Endometrium (tissue), 2 donors: Measurements from ENCODE around the gene FANCE.

Source experiments
- FAIRE-seq: peaks from 2 replicates; lab custom pipeline; 2012; peaks lifted over from hg19 to GRCh38; lab: Jason Lieb, UNC
- donor health status: control.
- donor health status: control.

Gene FANCE

GRCh38 chr6:35468181-35468979 lies 16.2 kb downstream of the FANCE start, which contains the start of gene RPL10A:
Gene RPL10A (plus strand): TSS chr6:35468401. CDS start chr6:35468435, 34 bp downstream.
- FAIRE-seq, result no peak

DNA sequence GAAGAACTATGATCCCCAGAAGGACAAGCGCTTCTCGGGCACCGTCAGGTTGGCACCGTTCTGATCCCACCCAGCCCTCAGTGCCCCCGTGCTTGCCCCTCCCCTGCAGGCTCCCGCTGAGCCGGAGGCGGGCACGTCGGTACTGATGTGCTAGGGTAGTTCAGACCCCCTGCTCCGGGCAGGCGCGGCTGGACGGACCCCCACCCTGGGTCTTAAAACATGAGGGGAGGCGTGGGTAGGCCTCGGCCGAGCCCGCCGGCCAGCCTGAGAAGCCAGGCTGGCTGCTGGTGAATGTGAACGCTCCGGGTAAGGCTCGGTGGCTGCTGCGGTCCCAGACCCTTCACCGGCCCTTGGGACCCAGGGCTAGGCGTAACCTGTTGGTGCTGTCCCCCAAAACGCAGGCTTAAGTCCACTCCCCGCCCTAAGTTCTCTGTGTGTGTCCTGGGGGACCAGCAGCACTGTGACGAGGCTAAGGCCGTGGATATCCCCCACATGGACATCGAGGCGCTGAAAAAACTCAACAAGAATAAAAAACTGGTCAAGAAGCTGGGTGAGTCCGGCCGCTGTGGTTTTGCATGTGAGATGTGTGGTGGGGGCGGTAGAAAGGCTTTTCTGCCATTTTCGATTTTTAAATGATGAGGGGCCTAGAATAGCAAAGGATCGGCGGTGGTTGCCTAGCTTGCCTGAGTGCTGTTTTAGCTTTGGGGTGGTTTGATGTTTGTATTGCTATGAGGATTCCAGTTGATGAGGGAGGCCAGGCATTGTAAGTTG lies 17.0 kb downstream of the FANCE start:
- FAIRE-seq, result no peak

- no peak for FAIRE-seq
Measured at GRCh38 chr6:35469751-35470662, 17.9 kb downstream of the FANCE start.

DNA sequence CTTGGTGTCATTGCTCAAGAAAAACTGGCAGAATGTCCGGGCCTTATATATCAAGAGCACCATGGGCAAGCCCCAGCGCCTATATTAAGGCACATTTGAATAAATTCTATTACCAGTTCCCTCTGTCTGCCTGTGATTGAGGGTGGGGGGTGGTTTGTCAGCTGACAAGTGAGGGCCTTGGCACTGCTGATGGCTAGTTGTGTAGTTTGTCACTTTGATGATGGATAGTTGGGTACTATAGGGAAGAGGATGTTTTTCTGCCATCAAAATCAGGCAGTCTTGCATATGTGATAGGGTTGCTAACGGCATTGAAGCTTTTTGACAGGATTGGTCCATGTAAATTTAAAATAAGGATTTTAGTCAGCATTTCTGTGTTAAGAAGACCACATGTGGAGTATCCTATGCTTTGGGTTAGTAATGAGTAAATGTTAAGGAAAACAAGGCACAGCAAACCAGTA lies 18.6 kb downstream of the FANCE start:
- no peak for FAIRE-seq

DNA sequence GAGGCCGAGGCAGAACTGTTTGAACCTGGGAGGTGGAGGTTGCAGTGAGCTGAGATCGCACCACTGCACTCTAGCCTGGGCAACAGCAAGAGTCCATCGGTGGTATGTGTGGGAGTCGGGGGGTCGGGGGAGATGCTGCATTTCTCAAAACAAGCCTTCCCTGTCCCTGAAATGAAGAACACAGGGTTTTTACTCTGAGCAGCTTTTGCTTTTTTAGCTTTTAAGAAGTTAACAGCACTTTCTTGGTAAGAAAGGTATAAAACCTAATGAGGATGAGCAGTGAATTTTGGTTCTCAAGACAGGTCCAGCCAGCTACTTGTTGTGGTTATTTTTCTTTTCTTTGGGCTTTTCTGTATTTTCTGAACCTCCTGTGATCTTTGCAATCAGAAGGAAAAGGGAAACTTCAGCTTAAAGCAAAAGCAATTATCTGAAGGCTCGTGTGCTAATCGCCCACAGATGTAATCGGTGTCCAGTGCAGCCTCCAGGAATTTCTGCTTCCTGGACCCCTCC lies 19.8 kb downstream of the FANCE start:
- no peak for FAIRE-seq

DNA sequence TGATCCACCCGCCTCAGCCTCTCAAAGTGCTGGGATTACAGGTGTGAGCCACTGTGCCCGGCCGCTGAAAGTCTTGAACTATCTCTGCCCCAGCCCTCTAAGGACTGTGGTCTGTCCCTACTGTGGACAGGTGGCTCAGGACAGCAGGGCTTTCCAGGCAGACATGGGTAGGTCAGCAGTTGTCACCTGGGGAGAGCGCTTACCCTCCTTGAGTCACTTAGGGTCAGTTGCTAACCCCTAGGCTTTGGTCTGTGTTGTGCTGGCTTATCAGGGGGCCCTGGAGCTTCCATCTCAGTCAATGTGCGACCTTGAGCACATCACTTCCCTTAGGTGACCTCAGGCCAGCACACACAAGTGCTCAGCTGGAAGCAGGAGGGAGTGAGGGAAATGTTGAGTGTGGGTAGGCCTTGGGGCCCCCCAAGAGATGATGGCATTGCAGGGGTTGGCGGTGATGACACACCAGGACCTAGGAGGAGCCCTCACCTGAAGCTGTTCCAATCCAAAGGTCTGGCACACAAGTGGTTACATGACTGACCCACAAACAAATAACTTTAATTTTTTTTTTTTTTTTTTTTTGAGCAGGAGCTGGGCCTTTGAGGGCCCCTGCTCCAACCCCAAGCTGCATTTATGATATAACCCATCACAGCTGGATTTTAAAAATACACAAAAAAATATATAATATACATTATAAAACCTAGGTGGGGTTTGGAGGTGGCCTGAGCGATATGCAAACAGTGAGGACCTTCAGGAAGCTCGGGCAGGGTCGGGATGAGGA lies 21.1 kb downstream of the FANCE start:
- no peak for FAIRE-seq

DNA sequence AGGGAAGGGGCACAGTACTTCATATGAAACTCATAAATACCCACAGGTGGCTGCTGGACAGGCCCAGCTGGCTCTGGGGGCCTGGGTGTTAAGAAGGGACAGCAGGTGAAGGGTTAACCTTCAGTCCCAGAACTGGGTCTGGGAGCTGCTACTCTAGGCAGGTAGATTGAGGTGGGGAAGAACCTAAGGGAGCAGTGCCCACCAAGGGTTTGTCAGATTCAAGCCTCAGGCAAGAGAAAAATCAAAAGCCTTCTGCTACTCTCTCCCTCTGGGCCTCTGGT lies 21.7 kb downstream of the FANCE start:
- no peak for FAIRE-seq

DNA sequence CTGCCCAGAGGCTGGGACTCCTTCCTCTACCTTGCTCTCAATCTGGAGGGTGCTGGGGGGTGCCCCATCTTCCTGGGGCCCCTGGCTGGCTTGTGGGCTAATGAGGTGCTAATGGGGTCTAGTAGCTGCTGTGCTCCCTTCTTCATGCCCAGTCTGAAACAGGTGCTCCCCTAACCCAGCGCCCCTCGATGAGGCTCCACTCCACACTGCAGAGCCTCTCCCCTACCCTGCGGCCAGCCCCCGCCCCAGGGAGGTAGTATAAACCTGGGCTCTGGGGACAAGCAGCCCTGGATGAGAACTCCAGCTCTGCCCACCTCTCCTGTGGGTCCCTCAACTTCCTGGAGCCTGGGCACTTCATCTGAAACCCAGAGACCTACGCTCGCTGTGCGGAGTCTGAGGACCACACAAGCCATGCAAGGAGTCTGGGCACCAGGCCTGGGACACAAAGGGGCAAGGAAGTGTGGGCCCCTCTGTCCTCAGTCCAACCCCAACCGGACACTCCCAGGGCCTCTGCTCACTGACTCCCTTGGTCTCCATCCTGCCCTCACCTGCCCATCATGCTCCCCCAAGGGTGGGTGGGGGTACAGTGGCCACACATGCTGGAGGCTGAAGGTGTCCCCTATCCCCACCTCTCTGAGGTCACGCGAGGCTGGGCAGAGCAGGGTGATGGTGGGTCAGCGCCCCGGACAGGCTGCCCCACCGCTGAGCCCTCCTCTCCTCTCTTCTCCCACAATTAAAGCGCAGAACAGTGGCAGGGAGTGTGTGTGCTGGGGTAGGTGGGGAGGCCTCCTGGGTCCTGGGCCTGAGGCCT lies 22.2 kb downstream of the FANCE start:
- no peak for FAIRE-seq

DNA sequence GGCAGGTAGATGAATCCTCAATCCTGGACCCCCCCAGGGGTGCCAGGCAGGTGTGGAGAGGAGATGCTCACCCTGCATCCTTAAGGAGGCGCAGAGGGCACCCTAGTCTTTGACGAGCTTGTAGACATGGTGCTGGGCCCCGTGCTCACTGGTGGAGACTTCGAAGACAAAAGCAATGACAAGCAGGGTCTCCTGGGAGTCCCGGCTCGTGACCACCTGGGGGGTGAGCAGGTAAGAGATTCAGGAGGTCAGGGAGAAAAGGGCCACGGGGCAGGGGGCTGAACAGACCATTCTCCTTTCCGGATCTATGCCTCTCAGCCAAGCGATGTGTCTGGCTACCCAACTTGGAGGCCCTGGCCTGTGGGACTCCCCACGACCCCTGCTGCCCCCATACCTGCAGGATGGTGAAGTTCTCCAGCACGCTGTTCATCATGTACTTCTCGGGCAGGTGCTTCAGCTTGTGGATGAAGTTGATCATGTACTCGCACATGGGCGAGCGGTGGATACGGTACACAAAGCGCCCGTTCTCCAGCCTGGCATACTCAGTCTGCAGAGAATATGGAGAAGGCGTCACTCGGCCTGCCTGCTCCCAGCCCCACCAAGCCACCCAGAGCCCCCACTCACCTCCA lies 22.9 kb downstream of the FANCE start:
- no peak for FAIRE-seq

GRCh38 chr6:35475573-35475972 lies 23.4 kb downstream of the FANCE start:
- FAIRE-seq, result no peak

DNA sequence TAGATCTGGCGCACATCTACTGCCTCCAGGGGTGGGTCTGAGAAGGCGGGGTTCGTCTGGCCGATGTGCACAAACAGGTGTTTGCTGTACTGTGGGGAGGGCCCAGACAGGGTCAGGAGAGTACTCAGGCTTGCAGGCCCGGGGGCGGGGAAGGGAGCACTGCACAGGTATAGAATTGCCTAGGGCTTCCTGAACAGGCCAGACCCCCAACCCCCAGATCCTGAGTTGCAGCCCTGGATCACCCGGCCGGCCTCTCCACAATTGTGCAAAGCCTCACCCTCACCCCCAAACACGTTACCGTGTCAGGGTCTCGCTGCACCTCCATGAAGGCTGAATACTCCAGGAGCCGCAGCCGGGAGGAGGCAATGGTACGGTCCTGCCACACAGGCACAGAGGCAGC lies 23.9 kb downstream of the FANCE start:
- FAIRE-seq, result no peak

- FAIRE-seq, result no peak
Measured at GRCh38 chr6:35477028-35477427, 24.9 kb downstream of the FANCE start.

DNA sequence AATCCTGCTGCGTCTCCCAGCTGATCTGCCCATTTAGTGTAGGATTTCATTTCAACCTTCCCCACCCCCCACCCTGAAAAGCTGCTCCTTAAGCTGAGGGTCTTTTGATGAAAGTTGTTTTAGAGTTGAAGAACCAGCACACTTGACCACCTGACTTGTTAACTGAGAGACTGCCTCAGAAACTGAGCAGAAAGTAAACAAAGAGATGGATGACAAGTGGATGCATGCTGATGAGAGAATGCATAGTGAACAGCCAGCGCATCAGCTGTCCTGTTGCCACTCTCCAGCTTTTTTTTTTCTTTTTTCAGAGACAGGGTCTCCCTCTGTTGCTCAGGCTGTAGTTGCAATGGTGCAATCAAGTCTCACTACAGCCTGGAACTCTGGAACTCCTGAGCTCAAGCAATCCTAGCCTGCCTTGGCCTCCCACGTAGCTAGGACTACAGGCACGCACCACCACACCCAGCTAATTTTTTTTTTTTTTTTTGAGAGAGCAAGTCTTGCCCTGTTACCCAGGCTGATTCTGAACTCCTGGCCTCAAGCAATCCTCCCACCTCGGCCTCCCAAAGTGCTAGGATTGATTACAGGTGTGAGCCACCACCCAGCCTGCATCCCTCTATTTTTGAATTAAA lies 25.5 kb downstream of the FANCE start:
- no peak for FAIRE-seq

DNA sequence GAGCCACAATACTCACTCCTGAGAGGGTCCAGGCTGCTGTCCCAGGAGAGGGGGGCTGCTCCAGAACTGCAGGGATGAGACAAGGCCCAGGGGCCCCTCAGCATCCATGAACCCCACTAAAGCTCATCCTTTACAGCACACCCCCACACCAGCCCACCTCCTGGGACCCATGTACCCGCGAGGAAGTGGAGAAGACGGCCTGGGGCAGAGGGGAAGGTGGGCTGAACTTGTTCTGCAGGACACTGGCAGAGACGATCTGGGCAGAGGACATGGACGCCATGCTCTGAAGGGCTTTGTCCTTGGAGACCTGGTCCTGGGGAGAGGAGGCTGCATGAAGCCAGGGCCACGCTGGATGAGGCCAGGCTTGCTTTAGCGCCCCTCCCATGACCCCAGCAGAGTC lies 26.1 kb downstream of the FANCE start:
- no peak for FAIRE-seq

GRCh38 chr6:35480176-35480575 lies 28.0 kb downstream of the FANCE start:
- FAIRE-seq, result no peak

- FAIRE-seq, result no peak
Measured at GRCh38 chr6:35481226-35481625, 29.1 kb downstream of the FANCE start.

- FAIRE-seq, result no peak
Measured at GRCh38 chr6:35483062-35483461, 30.9 kb downstream of the FANCE start.

- FAIRE-seq, result no peak
Measured at GRCh38 chr6:35483490-35483889, 31.4 kb downstream of the FANCE start.

GRCh38 chr6:35483893-35484645 lies 31.9 kb downstream of the FANCE start:
- no peak for FAIRE-seq
